HepG2 (cell line): ENCODE results near the gene INHBC. TPM values are rescaled to one million over a fixed set of nuclear protein-coding genes. Genes with fewer than 3 reads are reported as not detected.
A peak's percentile ranks its signal among the peaks of the same experiment; 100 is the strongest.

Experiments used
- DRAP1 ChIP-seq: IDR thresholded peaks from 2 replicates; pipeline ENCODE4 v1.6.1; 2016; ENCODE audit warnings: missing genetic modification reagents, missing compliant biosample characterization
- HMGXB3 ChIP-seq: sonication (generic); formaldehyde crosslinking; IDR thresholded peaks from 2 replicates; pipeline ENCODE4 v1.4.0; 2020; ENCODE audit warnings: missing genetic modification reagents, borderline replicate concordance
- ZBTB33 ChIP-seq: sonication (generic); formaldehyde crosslinking; IDR thresholded peaks from 2 replicates; pipeline ENCODE4 v1.4.0; 2020; ENCODE audit warnings: missing genetic modification reagents
- ZNF264 ChIP-seq: sonication (generic); formaldehyde crosslinking; IDR thresholded peaks from 2 replicates; pipeline ENCODE4 v1.4.0; 2020; ENCODE audit warnings: missing genetic modification reagents
- ZNF414 ChIP-seq: sonication (generic); formaldehyde crosslinking; IDR thresholded peaks from 2 replicates; pipeline ENCODE4 v1.5.0; 2020; ENCODE audit warnings: missing genetic modification reagents
- ZSCAN5A ChIP-seq: sonication (generic); formaldehyde crosslinking; IDR thresholded peaks from 2 replicates; pipeline ENCODE4 v1.8.0; 2022; ENCODE audit warnings: mild to moderate bottlenecking, missing genetic modification reagents, borderline replicate concordance
- ZZZ3 ChIP-seq: sonication (generic); formaldehyde crosslinking; IDR thresholded peaks from 2 replicates; pipeline ENCODE4 v1.4.0; 2020; ENCODE audit warnings: missing genetic modification reagents, mild to moderate bottlenecking, borderline replicate concordance
- polyA plus RNA-seq, 8 experiments: library from polyadenylated mRNA; depleted of rRNA in 3 of 8; stranded (reverse) in 7 of 8; unstranded in 1 of 8; fragments of >200 nt; fragmentation: Illumina TruSeq in 4 of 8; extraction: Trizol in 4 of 8; gene quantifications; 2 replicates each; pipeline versions ENCODE4 v1.2.1 to v1.2.3, GENCODE V29; 2011 to 2016; ENCODE audit warnings: low read depth in 4 of 8, missing spikeins in 1 of 8, mixed read lengths in 1 of 8; ENCODE audit not compliant: insufficient read depth in 1 of 8
- total RNA-seq, 5 experiments: library from RNA; depleted of rRNA; stranded (reverse); fragments of >200 nt; fragmentation: Illumina TruSeq; extraction: Trizol; gene quantifications; 2 replicates each; pipeline ENCODE4 v1.2.3, GENCODE V29; 2016; ENCODE audit warnings: low read depth in 1 of 5
- TF ChIP-seq, protein P1 (sequence below): IDR thresholded peaks from 2 replicates; pipeline ENCODE4 v1.6.1; 2016; ENCODE audit warnings: missing compliant biosample characterization, missing genetic modification reagents, borderline replicate concordance
- TF ChIP-seq, protein P2 (sequence below): sonication (generic); formaldehyde crosslinking; conservative IDR thresholded peaks from 2 replicates; pipeline ENCODE4 v1.8.0; 2022; ENCODE audit warnings: mild to moderate bottlenecking, moderate library complexity, missing genetic modification reagents
- TF ChIP-seq, protein P3 (sequence below): IDR thresholded peaks from 2 replicates; pipeline ENCODE4 v1.6.1; 2016; ENCODE audit warnings: low read depth, control low read depth

The INHBC gene
- total and polyA plus RNA-seq, 2 of the 13 experiments (the other 11 are each of a cell fraction or from before 2014, with no cell fraction given), result 1.8 to 13.8 TPM

- TF ChIP-seq, protein P1, sequence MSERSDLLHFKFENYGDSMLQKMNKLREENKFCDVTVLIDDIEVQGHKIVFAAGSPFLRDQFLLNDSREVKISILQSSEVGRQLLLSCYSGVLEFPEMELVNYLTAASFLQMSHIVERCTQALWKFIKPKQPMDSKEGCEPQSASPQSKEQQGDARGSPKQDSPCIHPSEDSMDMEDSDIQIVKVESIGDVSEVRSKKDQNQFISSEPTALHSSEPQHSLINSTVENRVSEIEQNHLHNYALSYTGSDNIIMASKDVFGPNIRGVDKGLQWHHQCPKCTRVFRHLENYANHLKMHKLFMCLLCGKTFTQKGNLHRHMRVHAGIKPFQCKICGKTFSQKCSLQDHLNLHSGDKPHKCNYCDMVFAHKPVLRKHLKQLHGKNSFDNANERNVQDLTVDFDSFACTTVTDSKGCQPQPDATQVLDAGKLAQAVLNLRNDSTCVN, result 0 out of 2 replicates have a peak, but pooled peaks have one; percentile 31
- TF ChIP-seq ZNF264 (CRISPR knock-in tag) (no peak), HMGXB3 (CRISPR knock-in tag) (peak; percentile 69), ZSCAN5A (CRISPR knock-in tag) (no peak), DRAP1 (CRISPR knock-in tag) (0 out of 2 replicates have a peak, but pooled peaks have one; percentile 20), ZZZ3 (CRISPR knock-in tag) (no peak), ZNF414 (0 out of 2 replicates have a peak, but pooled peaks have one; percentile 30), ZBTB33 (CRISPR knock-in tag) (0 out of 2 replicates have a peak, but pooled peaks have one; percentile 24)
- TF ChIP-seq, protein P2, sequence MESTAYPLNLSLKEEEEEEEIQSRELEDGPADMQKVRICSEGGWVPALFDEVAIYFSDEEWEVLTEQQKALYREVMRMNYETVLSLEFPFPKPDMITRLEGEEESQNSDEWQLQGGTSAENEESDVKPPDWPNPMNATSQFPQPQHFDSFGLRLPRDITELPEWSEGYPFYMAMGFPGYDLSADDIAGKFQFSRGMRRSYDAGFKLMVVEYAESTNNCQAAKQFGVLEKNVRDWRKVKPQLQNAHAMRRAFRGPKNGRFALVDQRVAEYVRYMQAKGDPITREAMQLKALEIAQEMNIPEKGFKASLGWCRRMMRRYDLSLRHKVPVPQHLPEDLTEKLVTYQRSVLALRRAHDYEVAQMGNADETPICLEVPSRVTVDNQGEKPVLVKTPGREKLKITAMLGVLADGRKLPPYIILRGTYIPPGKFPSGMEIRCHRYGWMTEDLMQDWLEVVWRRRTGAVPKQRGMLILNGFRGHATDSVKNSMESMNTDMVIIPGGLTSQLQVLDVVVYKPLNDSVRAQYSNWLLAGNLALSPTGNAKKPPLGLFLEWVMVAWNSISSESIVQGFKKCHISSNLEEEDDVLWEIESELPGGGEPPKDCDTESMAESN (CRISPR knock-in tag), result peak; percentile 69; the same call in 1 of the 2 replicates
- TF ChIP-seq, protein P3, sequence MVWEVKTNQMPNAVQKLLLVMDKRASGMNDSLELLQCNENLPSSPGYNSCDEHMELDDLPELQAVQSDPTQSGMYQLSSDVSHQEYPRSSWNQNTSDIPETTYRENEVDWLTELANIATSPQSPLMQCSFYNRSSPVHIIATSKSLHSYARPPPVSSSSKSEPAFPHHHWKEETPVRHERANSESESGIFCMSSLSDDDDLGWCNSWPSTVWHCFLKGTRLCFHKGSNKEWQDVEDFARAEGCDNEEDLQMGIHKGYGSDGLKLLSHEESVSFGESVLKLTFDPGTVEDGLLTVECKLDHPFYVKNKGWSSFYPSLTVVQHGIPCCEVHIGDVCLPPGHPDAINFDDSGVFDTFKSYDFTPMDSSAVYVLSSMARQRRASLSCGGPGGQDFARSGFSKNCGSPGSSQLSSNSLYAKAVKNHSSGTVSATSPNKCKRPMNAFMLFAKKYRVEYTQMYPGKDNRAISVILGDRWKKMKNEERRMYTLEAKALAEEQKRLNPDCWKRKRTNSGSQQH (CRISPR knock-in tag), result peak; percentile 90
Observed at GRCh38 chr12:57462251-57462911, 27.8 kb downstream of the INHBC start (continued).
